NB4 (cell line): ENCODE data around the gene SPNS2.

Experiments used
- DNase-seq: peaks from one replicate; pipeline ENCODE4 v3.0.0; 2010; ENCODE audit warnings: low read depth
- H3K4me3 ChIP-seq: one replicate; pipeline ENCODE4 v1.5.1; 2011; ENCODE audit warnings: mild to moderate bottlenecking, low read depth, low read length, moderate library complexity
- MYC ChIP-seq: IDR thresholded peaks from 2 replicates; pipeline ENCODE4 v1.6.1; 2011; ENCODE audit warnings: low read depth, low read length
- POLR2A ChIP-seq: IDR thresholded peaks from 2 replicates; pipeline ENCODE4 v1.6.1; 2011; ENCODE audit warnings: mild to moderate bottlenecking; ENCODE audit not compliant: insufficient read length; ENCODE audit errors: extremely low read depth
- TF ChIP-seq, protein P1 (sequence below): IDR thresholded peaks from one replicate; pipeline ENCODE4 v1.5.1; 2012; ENCODE audit warnings: low read depth, low read length
- TF ChIP-seq, protein P2 (sequence below): IDR thresholded peaks from 2 replicates; pipeline ENCODE4 v1.6.1; 2011; ENCODE audit warnings: low read depth, low read length

SPNS2 gene

DNA sequence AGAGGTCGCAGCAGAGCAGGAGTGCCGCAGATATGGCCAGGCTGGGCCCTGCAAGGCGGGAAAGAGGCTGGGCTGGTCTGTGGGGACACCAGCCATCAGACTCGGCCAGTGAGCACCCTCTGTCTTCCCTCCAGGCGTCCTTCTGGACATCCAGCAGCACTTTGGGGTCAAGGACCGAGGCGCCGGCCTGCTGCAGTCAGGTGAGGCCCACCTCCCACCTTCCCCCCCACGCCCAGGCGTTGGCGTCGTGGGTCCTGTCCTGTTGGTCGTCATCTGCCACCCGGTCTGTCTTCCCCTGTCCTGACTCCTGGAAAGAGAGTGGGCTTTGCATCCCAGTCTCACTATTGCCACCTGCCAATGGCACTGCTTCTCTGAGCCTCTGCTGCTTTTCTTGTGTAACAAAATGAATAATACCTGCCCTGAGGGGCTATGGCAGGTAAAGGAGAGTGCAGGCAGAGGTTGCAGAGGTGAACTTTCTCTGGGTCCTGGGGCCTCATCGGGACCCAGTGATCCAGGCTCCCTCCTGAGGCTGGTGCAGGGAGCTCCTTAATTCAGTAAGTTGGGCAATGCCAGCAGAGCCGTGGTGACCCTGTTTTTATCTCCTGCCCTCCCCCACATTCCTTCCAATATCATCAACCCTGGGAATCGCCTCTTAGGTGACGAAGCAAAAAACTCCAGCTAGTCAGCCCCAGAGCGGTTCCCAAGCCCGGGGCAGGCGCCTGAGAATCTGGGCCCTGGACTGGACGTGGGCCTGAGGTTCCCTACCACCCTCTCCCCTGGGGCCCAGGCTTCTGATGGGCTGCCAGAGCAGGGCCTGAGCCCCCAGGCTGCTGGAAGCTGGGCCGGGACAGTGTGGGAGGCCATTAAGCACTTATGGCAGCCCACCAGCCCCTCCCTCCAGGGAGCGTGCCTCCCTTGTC is 14.7 kb downstream of the SPNS2 start:
- no peak overlapping the region for H3K4me3 ChIP-seq
- TF ChIP-seq, protein P1, sequence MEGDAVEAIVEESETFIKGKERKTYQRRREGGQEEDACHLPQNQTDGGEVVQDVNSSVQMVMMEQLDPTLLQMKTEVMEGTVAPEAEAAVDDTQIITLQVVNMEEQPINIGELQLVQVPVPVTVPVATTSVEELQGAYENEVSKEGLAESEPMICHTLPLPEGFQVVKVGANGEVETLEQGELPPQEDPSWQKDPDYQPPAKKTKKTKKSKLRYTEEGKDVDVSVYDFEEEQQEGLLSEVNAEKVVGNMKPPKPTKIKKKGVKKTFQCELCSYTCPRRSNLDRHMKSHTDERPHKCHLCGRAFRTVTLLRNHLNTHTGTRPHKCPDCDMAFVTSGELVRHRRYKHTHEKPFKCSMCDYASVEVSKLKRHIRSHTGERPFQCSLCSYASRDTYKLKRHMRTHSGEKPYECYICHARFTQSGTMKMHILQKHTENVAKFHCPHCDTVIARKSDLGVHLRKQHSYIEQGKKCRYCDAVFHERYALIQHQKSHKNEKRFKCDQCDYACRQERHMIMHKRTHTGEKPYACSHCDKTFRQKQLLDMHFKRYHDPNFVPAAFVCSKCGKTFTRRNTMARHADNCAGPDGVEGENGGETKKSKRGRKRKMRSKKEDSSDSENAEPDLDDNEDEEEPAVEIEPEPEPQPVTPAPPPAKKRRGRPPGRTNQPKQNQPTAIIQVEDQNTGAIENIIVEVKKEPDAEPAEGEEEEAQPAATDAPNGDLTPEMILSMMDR, result no peak
- TF ChIP-seq POLR2A, result no peak
- no peak for TF ChIP-seq MYC
- TF ChIP-seq, protein P2, sequence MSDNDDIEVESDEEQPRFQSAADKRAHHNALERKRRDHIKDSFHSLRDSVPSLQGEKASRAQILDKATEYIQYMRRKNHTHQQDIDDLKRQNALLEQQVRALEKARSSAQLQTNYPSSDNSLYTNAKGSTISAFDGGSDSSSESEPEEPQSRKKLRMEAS, result no peak
- DNase-seq, result no peak

DNA sequence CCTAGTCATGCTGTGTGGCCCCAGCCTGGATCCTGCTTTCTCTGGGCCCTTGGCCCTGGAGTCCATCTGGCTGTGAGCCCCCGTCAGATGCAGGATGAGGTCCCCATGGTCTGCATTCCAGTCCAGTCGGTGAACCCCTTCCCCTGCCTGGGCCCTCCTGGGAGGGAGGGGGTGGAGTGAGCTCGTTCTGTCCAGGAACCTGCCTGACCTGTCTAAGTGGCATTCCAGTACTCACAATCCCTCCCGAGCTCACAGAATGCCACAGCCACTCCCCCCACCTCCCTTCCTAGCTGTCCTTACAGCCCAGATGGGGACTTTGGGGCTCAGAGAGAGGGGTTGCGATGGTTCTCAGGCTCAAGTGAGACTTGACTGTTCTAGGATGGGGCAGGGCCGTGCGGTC is 15.5 kb downstream of the SPNS2 start:
- TF ChIP-seq, protein P2, result no peak
- TF ChIP-seq MYC, result no peak
- no peak overlapping the region for H3K4me3 ChIP-seq
- DNase-seq, result no peak

DNA sequence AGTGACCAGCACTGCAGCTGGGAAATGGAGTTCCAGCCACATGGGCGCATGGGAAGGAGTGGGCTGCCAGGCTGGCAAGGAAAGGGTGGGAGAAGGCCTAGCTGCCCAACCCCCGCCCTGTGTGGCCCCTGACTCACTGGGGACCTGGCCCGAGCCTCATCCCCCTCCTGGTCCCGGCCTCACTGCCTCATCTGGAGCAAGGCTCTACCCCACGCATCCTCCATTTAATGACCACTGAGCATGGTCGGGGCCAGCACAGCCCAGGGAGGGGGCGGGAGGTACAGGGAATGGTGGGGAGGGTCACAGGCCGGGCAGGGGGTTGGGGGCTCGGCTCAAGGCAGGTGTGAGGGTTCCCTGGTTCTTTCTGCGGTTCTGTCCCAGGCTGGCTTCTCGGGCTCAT is 16.1 kb downstream of the SPNS2 start:
- no peak overlapping the region for H3K4me3 ChIP-seq
- TF ChIP-seq MYC (no peak), POLR2A (no peak)
- TF ChIP-seq, protein P2, result no peak
- TF ChIP-seq, protein P1, result no peak
- no peak for DNase-seq

DNA sequence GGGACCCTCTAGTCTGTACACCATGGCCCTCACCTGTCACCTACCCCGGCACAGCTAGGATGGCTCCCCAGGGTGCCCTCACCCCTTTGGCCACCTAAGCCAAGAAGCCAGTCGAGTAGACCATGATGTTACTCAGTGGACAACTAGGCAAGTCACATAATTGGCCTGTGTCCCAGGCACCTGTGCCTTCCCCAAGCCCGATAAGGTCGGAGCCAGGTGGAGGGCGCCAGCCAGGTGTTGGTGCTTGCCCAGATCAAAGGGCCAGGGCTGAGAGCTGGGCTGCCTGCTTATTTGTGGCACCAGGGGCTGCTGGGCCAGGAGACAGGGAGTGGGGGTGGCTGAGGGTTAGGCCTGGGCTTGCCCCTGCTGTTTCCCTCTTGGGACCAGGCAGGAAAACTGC is 16.8 kb downstream of the SPNS2 start:
- no peak for DNase-seq
- TF ChIP-seq, protein P2, result no peak
- TF ChIP-seq MYC (no peak), POLR2A (no peak)
- TF ChIP-seq, protein P1, result no peak
- H3K4me3 ChIP-seq, result no peak overlapping the region

DNA sequence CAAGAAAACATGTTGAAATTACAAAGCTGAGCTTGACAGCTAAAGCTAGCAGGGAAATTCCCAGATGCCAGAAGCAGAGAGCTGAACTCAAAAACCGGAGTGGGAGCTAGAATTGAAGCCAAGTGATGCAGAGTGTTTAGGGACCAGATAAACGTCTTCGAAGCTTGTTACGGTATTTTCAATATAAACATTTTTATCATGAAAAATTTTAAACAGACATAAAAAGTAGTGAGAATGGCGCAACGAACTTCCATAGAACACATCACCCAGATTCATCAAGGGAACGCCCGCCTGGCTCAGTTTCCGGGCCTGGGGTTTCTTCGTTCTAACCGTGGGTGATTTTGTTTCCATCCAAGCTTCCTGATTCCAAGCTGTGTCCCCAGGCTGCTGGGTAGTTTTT is 18.1 kb downstream of the SPNS2 start:
- no peak for DNase-seq
- TF ChIP-seq, protein P1, result no peak
- TF ChIP-seq, protein P2, result no peak
- TF ChIP-seq MYC (no peak), POLR2A (no peak)
- no peak overlapping the region for H3K4me3 ChIP-seq

DNA sequence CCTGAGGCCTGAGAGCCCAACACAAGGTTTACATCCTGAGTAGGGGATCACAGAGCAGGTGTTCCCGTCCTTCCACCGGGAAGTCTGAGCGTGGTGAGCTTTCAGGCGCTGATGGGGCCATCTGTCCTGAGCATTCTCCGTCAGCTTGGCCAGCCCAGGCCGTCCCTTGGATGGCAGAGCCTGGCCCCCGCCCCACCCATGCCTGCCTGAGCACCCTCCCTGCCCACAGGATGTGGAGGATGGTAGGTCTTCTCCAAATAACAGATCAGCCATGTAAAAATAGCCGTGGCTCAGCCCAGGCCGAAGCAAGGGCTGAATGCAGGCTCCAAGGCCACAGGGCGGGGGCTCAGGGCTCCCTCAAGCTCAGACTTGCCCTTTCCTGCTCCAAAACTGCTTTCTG is 20.2 kb downstream of the SPNS2 start:
- H3K4me3 ChIP-seq, result no peak overlapping the region
- no peak for DNase-seq
- TF ChIP-seq, protein P2, result no peak
